HepG2 (cell line): ENCODE data around the gene L2HGDH. TPM values are rescaled to one million over a fixed set of nuclear protein-coding genes. Genes with fewer than 3 reads are reported as not detected.

Experiments used
- ATAC-seq: fragments of 200-7000 bp; cut with Tn5 transposase; 3 replicates; pipeline ENCODE4 v1.9.1; 2020; ENCODE audit warnings: mild to moderate bottlenecking, moderate library complexity
- BruUV-seq: library from RNA; stranded (reverse); fragments of 400-500 nt; replicated peaks from 2 replicates; lab custom pipeline; 2021; lab: Mats Ljungman, UMichigan
- CTCF ChIA-PET: fragments of 300-600 bp; formaldehyde crosslinking; extraction: SDS; loops from one replicate; lab custom pipeline; 2021; ENCODE audit warnings: low total read pairs, inconsistent platforms, low intra/inter-chr PET ratio; lab: Yijun Ruan, JAX
- POLR2A ChIA-PET: fragments of 350-600 bp; sonication (Branson Sonifier 250); formaldehyde crosslinking; loops from one replicate; lab custom pipeline; 2020; ENCODE audit warnings: antibody characterized with exemption, inconsistent platforms; lab: Yijun Ruan, JAX
- DNase-seq: peaks from one replicate; pipeline ENCODE4 v3.0.0-alpha.2; 2015; ENCODE audit warnings: low spot score
- FAIRE-seq: peaks from 3 replicates; lab custom pipeline; 2011; peaks lifted over from hg19 to GRCh38; lab: Jason Lieb, UNC
- H2AFZ ChIP-seq: one replicate; pipeline ENCODE4 v1.6.1; 2011; ENCODE audit warnings: low read length, inconsistent platforms
- H3K27ac ChIP-seq: fragments of 300-600 bp; 3 replicates; pipeline ENCODE4 v1.8.0; 2011; ENCODE audit warnings: mixed run types, mild to moderate bottlenecking, mixed read lengths, low read length, inconsistent platforms; ENCODE audit not compliant: insufficient read depth; ENCODE audit errors: extremely low read length
- H3K27me3 ChIP-seq, 2 experiments: fragments of 200-600 bp in 1 of 2; 2 replicates in 1 of 2; 3 replicates in 1 of 2; pipeline versions ENCODE4 v1.6.0 to v1.8.0; 2011; ENCODE audit warnings: low read length in 2 of 2, mild to moderate bottlenecking in 2 of 2, moderate library complexity in 2 of 2, inconsistent platforms in 1 of 2; ENCODE audit not compliant: insufficient read depth in 2 of 2, control insufficient read depth in 1 of 2
- H3K36me3 ChIP-seq, 2 experiments: fragments of 200-600 bp in 1 of 2; replicated peaks in 1 of 2; 2 replicates in 1 of 2; 3 replicates in 1 of 2; pipeline versions ENCODE4 v1.5.1 to v1.8.0; 2011; ENCODE audit warnings: low read length in 2 of 2, inconsistent platforms in 1 of 2; ENCODE audit not compliant: insufficient read depth in 2 of 2, control insufficient read depth in 1 of 2
- H3K4me1 ChIP-seq: 2 replicates; pipeline ENCODE4 v1.5.1; 2012; ENCODE audit warnings: low read length, inconsistent platforms; ENCODE audit not compliant: insufficient read depth
- H3K4me2 ChIP-seq: 2 replicates; pipeline ENCODE4 v1.6.0; 2011; ENCODE audit warnings: low read depth, low read length, inconsistent platforms
- H3K4me3 ChIP-seq, 3 experiments: fragments of 200-600 bp in 1 of 3; sonication (generic), shearing (Covaris generic) in 1 of 3; replicated peaks in 1 of 3; 2 replicates each; pipeline ENCODE4 v1.5.1; 2011 to 2016; ENCODE audit warnings: low read length in 3 of 3, inconsistent platforms in 2 of 3, low read depth in 2 of 3, mild to moderate bottlenecking in 2 of 3, control low read depth in 1 of 3, mixed read lengths in 1 of 3; ENCODE audit not compliant: insufficient read depth in 1 of 3
- H3K79me2 ChIP-seq: one replicate; pipeline ENCODE4 v1.6.1; 2011; ENCODE audit warnings: low read length, inconsistent platforms; ENCODE audit not compliant: insufficient read depth
- H3K9ac ChIP-seq: 2 replicates; pipeline ENCODE4 v1.6.0; 2011; ENCODE audit warnings: mild to moderate bottlenecking, low read depth, low read length, inconsistent platforms; ENCODE audit not compliant: insufficient read depth
- H3K9me3 ChIP-seq: 2 replicates; pipeline ENCODE4 v1.5.1; 2012; ENCODE audit warnings: mild to moderate bottlenecking, low read length
- H4K20me1 ChIP-seq: 2 replicates; pipeline ENCODE4 v1.6.0; 2011; ENCODE audit warnings: inconsistent platforms, mild to moderate bottlenecking, low read length, moderate library complexity; ENCODE audit not compliant: insufficient read depth
- CBFB ChIP-seq: sonication (generic); formaldehyde crosslinking; IDR thresholded peaks from 2 replicates; pipeline ENCODE4 v1.4.0; 2020; ENCODE audit warnings: missing genetic modification reagents
- CTCF ChIP-seq: sonication (generic); formaldehyde crosslinking; IDR thresholded peaks from 2 replicates; pipeline ENCODE4 v1.5.0; 2020; ENCODE audit warnings: mild to moderate bottlenecking, missing genetic modification reagents, moderate library complexity
- DMTF1 ChIP-seq: sonication (generic); formaldehyde crosslinking; IDR thresholded peaks from 2 replicates; pipeline ENCODE4 v1.4.0; 2020; ENCODE audit warnings: mild to moderate bottlenecking, missing genetic modification reagents
- MYC ChIP-seq: sonication (generic); formaldehyde crosslinking; IDR thresholded peaks from 2 replicates; pipeline ENCODE4 v1.9.0; 2021; ENCODE audit warnings: missing genetic modification reagents, borderline replicate concordance
- SAFB2 ChIP-seq: sonication (generic); formaldehyde crosslinking; IDR thresholded peaks from 2 replicates; pipeline ENCODE4 v1.5.1; 2020; ENCODE audit warnings: missing genetic modification reagents, low read depth, mild to moderate bottlenecking, borderline replicate concordance
- SRF ChIP-seq: IDR thresholded peaks from 2 replicates; pipeline ENCODE4 v1.6.1; 2011; ENCODE audit warnings: mild to moderate bottlenecking, low read depth, low read length, moderate library complexity
- ZNF10 ChIP-seq: sonication (generic); formaldehyde crosslinking; IDR thresholded peaks from 2 replicates; pipeline ENCODE4 v1.4.0; 2020; ENCODE audit warnings: mild to moderate bottlenecking, low read depth, missing genetic modification reagents, borderline replicate concordance
- ZNF282 ChIP-seq: fragments of 450-650 bp; IDR thresholded peaks from 2 replicates; pipeline ENCODE4 v1.6.1; 2018; ENCODE audit not compliant: partially characterized antibody
- ZNF629 ChIP-seq: sonication (generic); formaldehyde crosslinking; conservative IDR thresholded peaks from 2 replicates; pipeline ENCODE4 v1.5.0; 2020; ENCODE audit warnings: missing genetic modification reagents
- ZNF670 ChIP-seq: sonication (generic); formaldehyde crosslinking; IDR thresholded peaks from 2 replicates; pipeline ENCODE4 v1.8.0; 2022; ENCODE audit warnings: mild to moderate bottlenecking, missing genetic modification reagents, borderline replicate concordance
- ZNF772 ChIP-seq: sonication (generic); formaldehyde crosslinking; IDR thresholded peaks from 2 replicates; pipeline ENCODE4 v1.5.0; 2020; ENCODE audit warnings: mild to moderate bottlenecking, missing genetic modification reagents
- ZNF773 ChIP-seq: sonication (generic); formaldehyde crosslinking; IDR thresholded peaks from 2 replicates; pipeline ENCODE4 v1.4.0; 2020; ENCODE audit warnings: missing genetic modification reagents, borderline replicate concordance
- WGBS: methylation state at CpG from one replicate; pipeline ENCODE4 v1.1.6; 2017; ENCODE audit warnings: low lambda C conversion rate; 5-methylcytosine and 5-hydroxymethylcytosine counted together
- in situ Hi-C: cut with HindIII; loops from 2 replicates; pipeline ENCODE4 v1.10.0; 2017; ENCODE audit warnings: low pct_unique_long_range_greater_than_20kb; ENCODE audit not compliant: extremely low pct_ligation_motif_present
- intact Hi-C: fragments of 100-400 bp; cut with micrococcal nuclease; formaldehyde crosslinking; loops from one replicate; pipeline ENCODE4 v1.10.0; 2022; ENCODE audit not compliant: unreplicated experiment
- polyA plus RNA-seq, 8 experiments: library from polyadenylated mRNA; depleted of rRNA in 3 of 8; stranded (reverse) in 7 of 8; unstranded in 1 of 8; fragments of >200 nt; fragmentation: Illumina TruSeq in 4 of 8; extraction: Trizol in 4 of 8; gene quantifications; 2 replicates each; pipeline versions ENCODE4 v1.2.1 to v1.2.3, GENCODE V29; 2011 to 2016; ENCODE audit warnings: low read depth in 4 of 8, missing spikeins in 1 of 8, mixed read lengths in 1 of 8; ENCODE audit not compliant: insufficient read depth in 1 of 8
- total RNA-seq, 5 experiments: library from RNA; depleted of rRNA; stranded (reverse); fragments of >200 nt; fragmentation: Illumina TruSeq; extraction: Trizol; gene quantifications; 2 replicates each; pipeline ENCODE4 v1.2.3, GENCODE V29; 2016; ENCODE audit warnings: low read depth in 1 of 5
- TF ChIP-seq, protein P1 (sequence below): sonication (generic); formaldehyde crosslinking; IDR thresholded peaks from 2 replicates; pipeline ENCODE4 v1.8.0; 2022; ENCODE audit warnings: mild to moderate bottlenecking, missing genetic modification reagents; ENCODE audit not compliant: insufficient replicate concordance
- TF ChIP-seq, protein P2 (sequence below): sonication (generic); formaldehyde crosslinking; IDR thresholded peaks from 2 replicates; pipeline ENCODE4 v1.4.0; 2020; ENCODE audit warnings: missing genetic modification reagents, borderline replicate concordance

Gene L2HGDH
- total and polyA plus RNA-seq, 2 of the 13 experiments (the other 11 are each of a cell fraction or from before 2014, with no cell fraction given) = 3.3 to 5.0 TPM

DNA sequence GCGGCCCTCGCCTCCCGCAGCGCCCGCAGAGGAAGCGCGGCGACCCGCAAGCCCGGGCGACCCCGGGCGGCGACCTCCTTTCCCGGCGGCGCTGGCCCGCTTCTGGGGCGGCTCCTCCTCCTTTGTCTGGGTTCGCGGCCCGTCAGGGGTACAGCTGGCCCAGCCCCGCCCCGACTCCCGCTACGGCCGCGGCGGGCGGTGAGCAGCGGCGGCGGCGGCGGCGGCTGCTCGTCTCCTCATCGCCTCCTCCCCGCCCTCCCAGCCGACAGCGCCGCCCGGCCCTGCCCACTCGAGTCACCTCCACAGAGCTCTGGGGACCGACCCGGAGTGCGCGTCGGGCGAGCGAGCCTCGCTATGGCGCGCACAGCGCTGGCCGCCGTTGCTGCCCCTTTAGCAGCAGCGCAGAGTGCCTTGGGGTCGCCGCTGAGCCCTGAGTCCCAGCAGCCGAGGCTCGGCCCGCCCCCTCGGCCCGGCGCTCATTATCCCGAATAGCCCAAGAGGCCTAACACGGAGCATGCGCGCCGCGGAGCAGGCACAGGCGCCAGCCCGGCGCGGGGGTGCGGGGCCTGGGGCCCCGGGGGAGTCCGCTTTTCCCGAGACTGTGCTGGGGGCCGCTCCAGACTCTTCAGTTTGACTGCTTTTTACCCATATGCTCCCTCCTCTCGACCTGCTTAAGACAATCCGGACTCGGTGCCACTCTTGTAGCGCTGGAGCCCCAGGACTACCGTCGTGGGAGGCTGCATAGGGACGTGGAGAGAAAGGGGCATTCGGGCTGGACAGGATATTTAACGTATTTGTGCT is 80.4 kb downstream of the L2HGDH start, which contains the start of gene SOS2:
SOS2 (minus strand) TSS at position 104 of the 801 bp plus-strand sequence. CDS start 295 bp downstream, outside the sequence.
- ChIA-PET CTCF (no interaction called here), POLR2A (interaction anchor here (0.9 to 1.5 kb wide), 3 partner anchors 16 to 81 kb away, joined by 4 to 5 read pairs (median 5); no protein-coding TSS in a partner anchor)
- BruUV-seq = no TSS peak
- Histone ChIP-seq H3K27ac (peak within 1 kb of the TSS; percentile 97), H3K79me2 (peaks cover 33% of the 10 kb centered on the region), H3K9ac (peak within 1 kb of the TSS; percentile 81), H3K4me2 (peak within 1 kb of the TSS; percentile 85), H3K36me3 (no peaks in the 10 kb centered on the region), H3K4me1 (peaks cover 37% of the 10 kb centered on the region), H3K9me3 (no peaks in the 10 kb centered on the region; the same call in 1 of the 2 replicates), H3K27me3 (no peaks in the 10 kb centered on the region), H3K4me3 (peak within 1 kb of the TSS; percentile 77 to 90 (median 87)), H4K20me1 (no peaks in the 10 kb centered on the region), H2AFZ (peak within 1 kb of the TSS; percentile 90)
- intact Hi-C loops = loop anchor here (2.0 to 5.0 kb wide), 2 partner anchors 81 to 301 kb away; partner anchors contain the start of genes DMAC2L, L2HGDH and MAP4K5
- peak; percentile 95 for ATAC-seq
- no peak for FAIRE-seq
- in situ Hi-C loops = loop anchor here (25.0 kb wide), 1 partner anchor 369 kb away; the partner anchor contains the start of gene NEMF
- WGBS = 0% methylated on average over 7 of the region's 90 CpGs
- peak; percentile 78 for DNase-seq
- no peak for TF ChIP-seq ZNF10 (CRISPR knock-in tag)
- TF ChIP-seq CTCF (CRISPR knock-in tag) = peak; percentile 51
- TF ChIP-seq DMTF1 (CRISPR knock-in tag) = no peak
- TF ChIP-seq ZNF282 = no peak
- TF ChIP-seq MYC = peak; percentile 31; the same call in 1 of the 2 replicates
- peak; percentile 87; the same call in 1 of the 2 replicates for TF ChIP-seq ZNF772 (CRISPR knock-in tag)
- no peak for TF ChIP-seq ZNF773 (CRISPR knock-in tag)
- TF ChIP-seq ZNF629 (CRISPR knock-in tag) = no peak
- TF ChIP-seq CBFB (CRISPR knock-in tag) = peak; percentile 62; the same call in 1 of the 2 replicates
- peak; percentile 74; the same call in 1 of the 2 replicates for TF ChIP-seq SAFB2 (CRISPR knock-in tag)
- TF ChIP-seq, protein P1, sequence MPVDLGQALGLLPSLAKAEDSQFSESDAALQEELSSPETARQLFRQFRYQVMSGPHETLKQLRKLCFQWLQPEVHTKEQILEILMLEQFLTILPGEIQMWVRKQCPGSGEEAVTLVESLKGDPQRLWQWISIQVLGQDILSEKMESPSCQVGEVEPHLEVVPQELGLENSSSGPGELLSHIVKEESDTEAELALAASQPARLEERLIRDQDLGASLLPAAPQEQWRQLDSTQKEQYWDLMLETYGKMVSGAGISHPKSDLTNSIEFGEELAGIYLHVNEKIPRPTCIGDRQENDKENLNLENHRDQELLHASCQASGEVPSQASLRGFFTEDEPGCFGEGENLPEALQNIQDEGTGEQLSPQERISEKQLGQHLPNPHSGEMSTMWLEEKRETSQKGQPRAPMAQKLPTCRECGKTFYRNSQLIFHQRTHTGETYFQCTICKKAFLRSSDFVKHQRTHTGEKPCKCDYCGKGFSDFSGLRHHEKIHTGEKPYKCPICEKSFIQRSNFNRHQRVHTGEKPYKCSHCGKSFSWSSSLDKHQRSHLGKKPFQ = peak; percentile 66
- TF ChIP-seq ZNF670 (CRISPR knock-in tag) = 0 out of 2 replicates have a peak, but pooled peaks have one; percentile 6
- TF ChIP-seq, protein P2, sequence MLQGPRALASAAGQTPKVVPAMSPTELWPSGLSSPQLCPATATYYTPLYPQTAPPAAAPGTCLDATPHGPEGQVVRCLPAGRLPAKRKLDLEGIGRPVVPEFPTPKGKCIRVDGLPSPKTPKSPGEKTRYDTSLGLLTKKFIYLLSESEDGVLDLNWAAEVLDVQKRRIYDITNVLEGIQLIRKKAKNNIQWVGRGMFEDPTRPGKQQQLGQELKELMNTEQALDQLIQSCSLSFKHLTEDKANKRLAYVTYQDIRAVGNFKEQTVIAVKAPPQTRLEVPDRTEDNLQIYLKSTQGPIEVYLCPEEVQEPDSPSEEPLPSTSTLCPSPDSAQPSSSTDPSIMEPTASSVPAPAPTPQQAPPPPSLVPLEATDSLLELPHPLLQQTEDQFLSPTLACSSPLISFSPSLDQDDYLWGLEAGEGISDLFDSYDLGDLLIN (CRISPR knock-in tag) = no peak
- TF ChIP-seq SRF = no peak
